ENCODE measurements around the gene FSTL3. TPM values are rescaled to one million over a fixed set of nuclear protein-coding genes. Genes with fewer than 3 reads are reported as not detected.

The FSTL3 gene
- total RNA-seq, 1 experiment from 2014 or later, result 6.8 TPM

DNA sequence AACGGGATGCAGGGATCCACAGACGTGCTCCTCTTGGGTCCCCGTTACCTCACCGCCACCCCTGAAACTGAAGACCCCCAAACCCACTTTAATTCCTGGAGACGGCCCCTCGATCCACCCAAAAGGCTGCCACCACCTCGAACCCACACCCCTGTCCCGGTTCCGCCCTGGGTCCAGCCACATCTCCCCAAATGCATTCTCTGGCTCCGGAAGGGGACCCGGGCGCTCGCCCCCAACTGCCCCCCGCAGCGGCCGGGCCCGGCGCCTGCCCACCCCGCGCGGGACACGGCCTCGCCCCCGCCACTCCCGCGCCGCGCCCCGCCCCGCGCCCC is 219 bp upstream of the FSTL3 start:
- no peak overlapping the region for H2BK15ac ChIP-seq (ENCODE audit: low read depth, low read length)
- TF ChIP-seq, protein P1, sequence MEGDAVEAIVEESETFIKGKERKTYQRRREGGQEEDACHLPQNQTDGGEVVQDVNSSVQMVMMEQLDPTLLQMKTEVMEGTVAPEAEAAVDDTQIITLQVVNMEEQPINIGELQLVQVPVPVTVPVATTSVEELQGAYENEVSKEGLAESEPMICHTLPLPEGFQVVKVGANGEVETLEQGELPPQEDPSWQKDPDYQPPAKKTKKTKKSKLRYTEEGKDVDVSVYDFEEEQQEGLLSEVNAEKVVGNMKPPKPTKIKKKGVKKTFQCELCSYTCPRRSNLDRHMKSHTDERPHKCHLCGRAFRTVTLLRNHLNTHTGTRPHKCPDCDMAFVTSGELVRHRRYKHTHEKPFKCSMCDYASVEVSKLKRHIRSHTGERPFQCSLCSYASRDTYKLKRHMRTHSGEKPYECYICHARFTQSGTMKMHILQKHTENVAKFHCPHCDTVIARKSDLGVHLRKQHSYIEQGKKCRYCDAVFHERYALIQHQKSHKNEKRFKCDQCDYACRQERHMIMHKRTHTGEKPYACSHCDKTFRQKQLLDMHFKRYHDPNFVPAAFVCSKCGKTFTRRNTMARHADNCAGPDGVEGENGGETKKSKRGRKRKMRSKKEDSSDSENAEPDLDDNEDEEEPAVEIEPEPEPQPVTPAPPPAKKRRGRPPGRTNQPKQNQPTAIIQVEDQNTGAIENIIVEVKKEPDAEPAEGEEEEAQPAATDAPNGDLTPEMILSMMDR (conservative IDR thresholded peaks at IDR 0.05), result no peak
- H2BK120ac ChIP-seq (ENCODE audit: low read depth, low read length, poor library complexity, severe bottlenecking), result no peak overlapping the region
- H2BK20ac ChIP-seq (ENCODE audit: low read depth, low read length, poor library complexity, severe bottlenecking), result no peak overlapping the region
- no peak overlapping the region for H2AFZ ChIP-seq (ENCODE audit: low read length)
- no peaks in the 10 kb centered on the region for H3K79me1 ChIP-seq (ENCODE audit: insufficient read depth, low read depth, low read length, poor library complexity, severe bottlenecking)
- no peak overlapping the region for H3K9ac ChIP-seq (ENCODE audit: extremely low read depth, insufficient read length, low read length)
- peak overlapping the region; percentile 42 to 71 for H3K4me3 Mint-ChIP-seq
- DNase-seq, result no peak
- no peak overlapping the region for H3K23ac ChIP-seq (ENCODE audit: insufficient read length, low read depth, low read length)
- H3K4me2 ChIP-seq (ENCODE audit: insufficient read depth, insufficient read length, low read length), result no peak overlapping the region
- H4K5ac ChIP-seq (ENCODE audit: insufficient read length, low read depth, low read length), result no peak overlapping the region
- H3T11ph ChIP-seq (ENCODE audit: low read length), result no peak overlapping the region
- H4K91ac ChIP-seq (ENCODE audit: insufficient read length, low read depth, low read length), result no peak overlapping the region
- no peak overlapping the region for H4K8ac ChIP-seq (replicated peaks; ENCODE audit: insufficient read length, low read depth, low read length)
- no peak overlapping the region for H3K14ac ChIP-seq (ENCODE audit: insufficient read depth, low read length)
- no peak overlapping the region for H3K18ac ChIP-seq (ENCODE audit: insufficient read length, low read depth, low read length)
- no peak overlapping the region for H3K4ac ChIP-seq (ENCODE audit: low read depth, low read length)
- no peak overlapping the region for H2BK5ac ChIP-seq (ENCODE audit: insufficient read length, low read length)
- no peaks in the 10 kb centered on the region; the same call in 1 of the 2 replicates for H3K27me3 ChIP-seq (ENCODE audit: insufficient read depth, low read length)
- peaks cover 8% of the 10 kb centered on the region for H3K23me2 ChIP-seq (ENCODE audit: insufficient read length, low read depth, low read length, poor library complexity, severe bottlenecking)
- no CpG with 5 or more reads among the region's 31 CpGs for WGBS (ENCODE audit: extremely low coverage, insufficient read length, low lambda C conversion rate)
- no peak overlapping the region for H3K56ac ChIP-seq (ENCODE audit: insufficient read length, low read depth, low read length)
- H3K79me2 ChIP-seq (ENCODE audit: insufficient read depth, low read length), result no peaks in the 10 kb centered on the region
- H3K9me3 ChIP-seq (ENCODE audit: control insufficient read depth, low read depth, low read length), result no peaks in the 10 kb centered on the region
- H3K4me1 ChIP-seq (ENCODE audit: insufficient read depth, low read length), result no peaks in the 10 kb centered on the region
- H3K27ac ChIP-seq (ENCODE audit: insufficient read length, low read depth, low read length), result no peak overlapping the region
- H3K36me3 Mint-ChIP-seq (ENCODE audit: insufficient read depth in 1 of 3, low read depth in 3 of 3), result no peaks in the 10 kb centered on the region
- no peaks in the 10 kb centered on the region for H4K20me1 ChIP-seq (ENCODE audit: control insufficient read depth, insufficient read depth, insufficient read length)
- peaks cover 0 to 10% of the 10 kb centered on the region in 2 experiments; a peak in 2 of 4 replicates for H3K4me1 Mint-ChIP-seq
- H2AK5ac ChIP-seq (ENCODE audit: insufficient read length, low read length), result no peak overlapping the region
- no peaks in the 10 kb centered on the region for H3K9me3 Mint-ChIP-seq
- H2BK12ac ChIP-seq (ENCODE audit: insufficient read length, low read depth, low read length), result no peak overlapping the region
- H3K27ac Mint-ChIP-seq, result no peak overlapping the region; a peak in 1 of 7 replicates
- H3K27me3 Mint-ChIP-seq (ENCODE audit: low read depth), result peaks cover 48% of the 10 kb centered on the region

Data from H9 (cell line).